ENCODE data around the gene NOM1. TPM values are rescaled to one million over a fixed set of nuclear protein-coding genes. Genes with fewer than 3 reads are reported as not detected.

Gene NOM1
- total RNA-seq, 6 experiments from 2014 or later: 13.1 to 21.1 (median 14.9) TPM

- Mint-ChIP-seq H3K27ac (no peak overlapping the region), H3K4me1 (ENCODE audit: low read depth) (no peaks in the 10 kb centered on the region; the same call in 1 of the 2 replicates)
Measured at GRCh38 chr7:156989766-156990535, 40.4 kb downstream of the NOM1 start.

GRCh38 chr7:156993021-156993924, 43.8 kb downstream of the NOM1 start:
- Mint-ChIP-seq H3K9me3 (no peaks in the 10 kb centered on the region), H3K27me3 (ENCODE audit: insufficient read depth) (peaks cover 34% of the 10 kb centered on the region), H3K36me3 (ENCODE audit: low read depth) (no peaks in the 10 kb centered on the region), H3K27ac (no peak overlapping the region), H3K4me1 (ENCODE audit: low read depth) (no peaks in the 10 kb centered on the region), H3K4me3 (no peak overlapping the region)
- DNase-seq: no peak
- TF ChIP-seq CTCF (IDR thresholded peaks at IDR 0.05): no peak

More at GRCh38 chr7:156989766-156990535, 40.4 kb downstream of the NOM1 start:
- Mint-ChIP-seq H3K36me3 (ENCODE audit: low read depth) (no peaks in the 10 kb centered on the region), H3K27me3 (ENCODE audit: insufficient read depth) (peaks cover 15% of the 10 kb centered on the region), H3K9me3 (no peaks in the 10 kb centered on the region), H3K4me3 (no peak overlapping the region)
- DNase-seq: no peak
- TF ChIP-seq CTCF (IDR thresholded peaks at IDR 0.05): no peak

GRCh38 chr7:156993925-156994235, 44.4 kb downstream of the NOM1 start:
- Mint-ChIP-seq H3K4me3 (no peak overlapping the region), H3K9me3 (no peaks in the 10 kb centered on the region), H3K27me3 (ENCODE audit: insufficient read depth) (peaks cover 32% of the 10 kb centered on the region), H3K36me3 (ENCODE audit: low read depth) (no peaks in the 10 kb centered on the region), H3K4me1 (ENCODE audit: low read depth) (no peaks in the 10 kb centered on the region), H3K27ac (no peak overlapping the region)
- TF ChIP-seq CTCF (IDR thresholded peaks at IDR 0.05): no peak
- DNase-seq: no peak

GRCh38 chr7:156994417-156994816, 44.9 kb downstream of the NOM1 start:
- Mint-ChIP-seq H3K9me3 (no peaks in the 10 kb centered on the region), H3K27me3 (ENCODE audit: insufficient read depth) (peaks cover 37% of the 10 kb centered on the region), H3K27ac (no peak overlapping the region), H3K4me1 (ENCODE audit: low read depth) (no peaks in the 10 kb centered on the region), H3K36me3 (ENCODE audit: low read depth) (no peaks in the 10 kb centered on the region), H3K4me3 (no peak overlapping the region)
- TF ChIP-seq CTCF (IDR thresholded peaks at IDR 0.05): no peak
- DNase-seq: no peak

- H3K36me3 Mint-ChIP-seq (ENCODE audit: low read depth): no peaks in the 10 kb centered on the region
- H3K27me3 Mint-ChIP-seq (ENCODE audit: insufficient read depth): peaks cover 55% of the 10 kb centered on the region
- no peak for DNase-seq
- no peak overlapping the region for H3K27ac Mint-ChIP-seq
- H3K4me3 Mint-ChIP-seq: no peak overlapping the region
- H3K9me3 Mint-ChIP-seq: no peaks in the 10 kb centered on the region
- TF ChIP-seq CTCF (IDR thresholded peaks at IDR 0.05): no peak
- peaks cover 7% of the 10 kb centered on the region; the same call in 1 of the 2 replicates for H3K4me1 Mint-ChIP-seq (ENCODE audit: low read depth)
Measured at GRCh38 chr7:156998988-156999957, 49.8 kb downstream of the NOM1 start.
